ENCODE results near the gene LRMDA.

Gene LRMDA

GRCh38 chr10:75450075-75450445 lies 18.6 kb downstream of the LRMDA start:
- Histone ChIP-seq H3K4me1 (ENCODE audit: control insufficient read depth, insufficient read depth, low read length) (peaks cover 15% of the 10 kb centered on the region), H3K4me3 (ENCODE audit: low read depth, low read length) (no peak overlapping the region), H3K36me3 (ENCODE audit: control insufficient read depth in 2 of 2, insufficient read depth in 1 of 2, low read length in 2 of 2) (no peaks in the 10 kb centered on the region), H3K27ac (ENCODE audit: extremely low read depth, low read depth, low read length) (peak overlapping the region; percentile 29; the same call in 1 of the 2 replicates), H3K9me3 (ENCODE audit: control insufficient read depth, insufficient read depth, low read depth, low read length) (no peaks in the 10 kb centered on the region)
- CTCF ChIA-PET = interaction anchor here (1.1 kb wide), 1 partner anchor 16 kb away, joined by 3 read pairs; no protein-coding TSS in a partner anchor
- POLR2A ChIA-PET = no interaction called here
- TF ChIP-seq ZNF248 (tag by site-specific recombination; IDR thresholded peaks at IDR 0.05) (no peak), SP7 (tag by site-specific recombination; IDR thresholded peaks at IDR 0.05) (peak; percentile 87), GLIS1 (tag by site-specific recombination; IDR thresholded peaks at IDR 0.05) (peak; percentile 44), EGR2 (tag by site-specific recombination; IDR thresholded peaks at IDR 0.05; ENCODE audit: low read depth) (peak; percentile 17; the same call in 1 of the 2 replicates)

- Histone ChIP-seq H3K4me3 (ENCODE audit: low read depth, low read length) (no peak overlapping the region), H3K4me1 (ENCODE audit: control insufficient read depth, insufficient read depth, low read length) (peaks cover 15% of the 10 kb centered on the region), H3K36me3 (ENCODE audit: control insufficient read depth in 2 of 2, insufficient read depth in 1 of 2, low read length in 2 of 2) (no peaks in the 10 kb centered on the region), H3K27ac (ENCODE audit: extremely low read depth, low read depth, low read length) (no peak overlapping the region), H3K9me3 (ENCODE audit: control insufficient read depth, insufficient read depth, low read depth, low read length) (no peaks in the 10 kb centered on the region)
- ChIA-PET CTCF (interaction anchor here (1.0 kb wide), 1 partner anchor 22 kb away, joined by 3 read pairs; no protein-coding TSS in a partner anchor), POLR2A (interaction anchor here (0.7 to 1.1 kb wide), 2 partner anchors 49 to 515 kb away, joined by 3 to 4 read pairs; partner anchors contain the start of gene ZNF503)
- 0 out of 2 replicates have a peak, but pooled peaks have one; percentile 13 for TF ChIP-seq TCF7L2 (IDR thresholded peaks at IDR 0.05; ENCODE audit: borderline replicate concordance, low read depth, low read length)
- TF ChIP-seq ZNF555 (tag by site-specific recombination; conservative IDR thresholded peaks at IDR 0.05) = no peak
These were observed 19.5 kb downstream of the LRMDA start for GRCh38 chr10:75450644-75451640.

- CTCF ChIA-PET = interaction anchor here (1.0 kb wide), 1 partner anchor 21 kb away, joined by 3 read pairs; no protein-coding TSS in a partner anchor
- no peak for TF ChIP-seq GLI2 (tag by site-specific recombination; IDR thresholded peaks at IDR 0.05; ENCODE audit: borderline replicate concordance, low read depth)
- no peak for TF ChIP-seq ZNF23 (tag by site-specific recombination; IDR thresholded peaks at IDR 0.05; ENCODE audit: borderline replicate concordance)
- no peak for TF ChIP-seq ZNF510 (tag by site-specific recombination; IDR thresholded peaks at IDR 0.05; ENCODE audit: insufficient replicate concordance)
- no peak for TF ChIP-seq YY1 (tag by site-specific recombination; IDR thresholded peaks at IDR 0.05)
- no peak for TF ChIP-seq ZNF830 (tag by site-specific recombination; IDR thresholded peaks at IDR 0.05; ENCODE audit: low read depth)
- TF ChIP-seq MYNN (tag by site-specific recombination; IDR thresholded peaks at IDR 0.05; ENCODE audit: borderline replicate concordance) = no peak
- no peak for TF ChIP-seq ZNF223 (tag by site-specific recombination; IDR thresholded peaks at IDR 0.05)
- TF ChIP-seq KLF1 (tag by site-specific recombination; IDR thresholded peaks at IDR 0.05) = no peak
- no peak for TF ChIP-seq ZFHX2 (tag by site-specific recombination; conservative IDR thresholded peaks at IDR 0.05)
- TF ChIP-seq ZNF280C (tag by site-specific recombination; IDR thresholded peaks at IDR 0.05) = no peak
- no peak for TF ChIP-seq WT1 (tag by site-specific recombination; IDR thresholded peaks at IDR 0.05)
- TF ChIP-seq INSM2 (tag by site-specific recombination; IDR thresholded peaks at IDR 0.05) = no peak
- TF ChIP-seq ZBTB21 (tag by site-specific recombination; IDR thresholded peaks at IDR 0.05) = no peak
- POLR2A ChIA-PET = interaction anchor here (0.7 to 1.1 kb wide), 2 partner anchors 50 to 514 kb away, joined by 3 to 4 read pairs; partner anchors contain the start of gene ZNF503
- H3K4me1 ChIP-seq (ENCODE audit: control insufficient read depth, insufficient read depth, low read length) = peaks cover 15% of the 10 kb centered on the region
- no peaks in the 10 kb centered on the region for H3K36me3 ChIP-seq (ENCODE audit: control insufficient read depth in 2 of 2, insufficient read depth in 1 of 2, low read length in 2 of 2)
- H3K4me3 ChIP-seq (ENCODE audit: low read depth, low read length) = no peak overlapping the region
- H3K27ac ChIP-seq (ENCODE audit: extremely low read depth, low read depth, low read length) = no peak overlapping the region
- H3K9me3 ChIP-seq (ENCODE audit: control insufficient read depth, insufficient read depth, low read depth, low read length) = no peaks in the 10 kb centered on the region
These were observed 20.4 kb downstream of the LRMDA start for GRCh38 chr10:75451831-75452230.
